GM20431 (cell line): ENCODE measurements around the gene MEGF9.
"Not testable (repeated sequence)": the region's sequence is repeated elsewhere in the genome, so short reads cannot be mapped to it uniquely, and the experiment has no call there.

Source experiments
- in situ Hi-C: fragments of 300-500 bp; cut with MseI, MboI; formaldehyde crosslinking; loops from one replicate; pipeline ENCODE4 v1.15.0; 2020; ENCODE audit warnings: low sequenced_read_pairs; ENCODE audit not compliant: unreplicated experiment

MEGF9 gene

GRCh38 chr9:120635011-120635410 is 79.3 kb downstream of the MEGF9 start:
- in situ Hi-C loops: no loop called here

- in situ Hi-C loops: no loop called here
Observed at GRCh38 chr9:120630333-120630732, 83.9 kb downstream of the MEGF9 start.

- in situ Hi-C loops: not testable (repeated sequence)
Observed at GRCh38 chr9:120628925-120629497, 85.3 kb downstream of the MEGF9 start.

DNA sequence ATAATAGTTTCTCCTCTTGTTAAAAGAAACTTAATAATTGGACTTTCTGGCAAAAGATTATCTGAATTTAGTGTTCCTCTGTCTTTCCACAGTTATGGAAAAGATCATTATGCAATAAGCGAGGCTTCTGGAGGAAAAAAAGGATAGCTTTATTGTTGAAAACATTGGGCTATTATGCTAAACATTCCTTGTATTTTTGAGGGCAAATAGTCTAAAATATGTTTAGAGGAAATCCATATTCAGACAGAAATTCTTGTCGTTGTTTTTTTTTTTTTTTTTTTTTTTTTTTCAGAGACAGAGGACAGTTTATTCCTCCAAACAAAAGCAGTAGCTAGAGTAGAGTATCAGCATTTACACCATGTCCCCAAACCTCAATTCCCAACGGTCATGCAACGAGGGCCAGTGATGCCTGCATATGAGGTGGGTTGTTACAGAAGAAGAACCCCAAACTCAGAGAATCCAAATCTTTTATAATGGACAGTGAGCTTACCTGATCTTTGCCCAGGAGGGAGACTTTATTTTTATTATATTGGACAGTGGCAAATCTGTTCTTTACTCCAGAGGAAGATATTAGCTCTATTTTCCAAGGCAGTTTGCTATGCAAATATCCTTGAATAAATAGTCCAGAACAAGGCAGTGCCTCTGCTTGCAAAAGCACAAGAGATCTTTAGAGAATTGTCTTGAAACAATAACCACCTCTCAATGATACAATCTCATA is 85.9 kb downstream of the MEGF9 start:
- in situ Hi-C loops: no loop called here

- in situ Hi-C loops: no loop called here
Observed at GRCh38 chr9:120627073-120627472, 87.2 kb downstream of the MEGF9 start.

- in situ Hi-C loops: no loop called here
Observed at GRCh38 chr9:120626512-120626911, 87.8 kb downstream of the MEGF9 start.

GRCh38 chr9:120625222-120625621 is 89.0 kb downstream of the MEGF9 start:
- in situ Hi-C loops: no loop called here

GRCh38 chr9:120622790-120623189 is 91.5 kb downstream of the MEGF9 start:
- in situ Hi-C loops: no loop called here

- in situ Hi-C loops: no loop called here
Observed at GRCh38 chr9:120621941-120622340, 92.3 kb downstream of the MEGF9 start.

GRCh38 chr9:120619751-120620655 is 94.3 kb downstream of the MEGF9 start:
- in situ Hi-C loops: no loop called here

DNA sequence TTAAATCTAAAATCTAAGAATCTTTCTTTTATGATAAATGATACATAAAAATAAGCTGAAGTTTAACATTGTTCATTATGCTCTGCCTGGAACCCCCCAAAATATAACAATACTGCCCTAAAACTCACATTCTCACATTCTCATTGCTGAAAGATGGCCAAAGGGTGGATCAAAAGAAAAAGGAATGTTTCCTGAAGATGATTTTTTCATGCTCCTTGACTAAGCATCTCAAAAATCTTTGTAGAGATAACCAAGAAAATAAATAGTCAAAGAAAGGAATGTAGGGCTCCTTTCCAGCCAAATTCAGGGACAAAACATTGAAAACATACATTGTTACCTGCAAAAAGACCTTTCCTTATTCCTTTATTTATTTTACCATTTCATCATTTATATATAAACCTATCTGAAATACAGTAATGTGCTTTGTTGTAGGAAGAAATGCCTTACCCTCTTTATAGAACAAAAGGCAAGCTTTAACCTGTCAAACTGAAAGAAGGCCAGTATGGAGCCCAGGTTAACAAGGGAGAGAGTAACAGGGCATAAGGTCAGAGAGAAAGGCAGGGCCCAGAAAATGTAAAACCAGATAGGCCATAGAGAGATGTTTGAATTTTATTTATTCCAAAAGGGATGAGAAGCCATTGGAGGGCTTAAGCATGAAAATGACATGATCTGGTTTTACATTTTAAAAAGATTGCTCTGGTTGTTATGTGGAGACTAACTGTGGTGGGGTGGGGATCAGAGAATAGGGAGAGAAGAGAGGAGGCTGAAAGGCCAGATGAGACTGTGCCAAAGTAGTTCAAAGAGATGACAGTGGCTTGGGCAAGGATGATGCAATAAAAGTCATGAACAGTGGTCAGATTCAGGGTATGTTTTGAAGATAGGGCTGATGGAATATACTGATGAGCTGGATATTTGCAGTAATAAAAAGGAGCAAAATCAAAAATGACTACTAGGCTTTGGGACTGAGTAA is 97.0 kb downstream of the MEGF9 start:
- in situ Hi-C loops: no loop called here

- in situ Hi-C loops: no loop called here
Observed at GRCh38 chr9:120612218-120612617, 102.1 kb downstream of the MEGF9 start.

- in situ Hi-C loops: no loop called here
Observed at GRCh38 chr9:120611690-120612068, 102.6 kb downstream of the MEGF9 start.

- in situ Hi-C loops: no loop called here
Observed at GRCh38 chr9:120610975-120611689, 103.1 kb downstream of the MEGF9 start.

DNA sequence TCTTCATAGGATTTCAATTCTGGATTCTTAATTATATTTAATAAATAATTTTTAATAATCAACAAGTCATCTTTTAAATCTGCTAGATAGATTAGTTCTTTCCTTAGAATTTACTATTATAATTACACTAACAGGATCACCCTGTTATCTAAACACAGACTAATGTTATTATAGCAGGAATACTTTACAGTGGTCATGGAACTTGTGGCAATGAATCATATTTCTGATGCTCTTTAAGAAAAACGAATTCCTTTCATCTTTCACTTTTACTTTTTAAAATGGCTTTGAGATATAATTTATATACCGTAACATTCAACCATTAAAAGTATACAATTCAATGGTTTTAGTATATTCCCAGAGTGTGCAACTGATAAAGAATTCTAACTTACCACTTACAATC is 104.6 kb downstream of the MEGF9 start:
- in situ Hi-C loops: no loop called here

DNA sequence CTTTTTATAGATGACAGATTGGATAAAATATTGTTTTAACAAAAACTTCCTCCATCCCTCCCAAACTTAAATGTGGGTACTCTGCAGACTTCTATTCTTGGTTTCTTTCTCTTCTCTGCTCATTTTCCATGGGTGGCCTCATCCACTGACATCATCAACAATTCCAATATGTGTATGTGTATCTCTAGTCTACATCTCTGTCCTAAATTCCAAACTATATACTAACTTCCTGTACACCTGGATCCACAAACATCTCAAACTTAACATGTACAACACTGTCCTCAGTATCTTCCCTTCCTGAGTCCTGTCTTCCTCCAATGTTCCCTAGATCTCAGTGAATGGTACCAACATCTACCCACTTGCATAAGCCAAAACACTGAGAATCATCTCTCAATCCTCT is 105.8 kb downstream of the MEGF9 start:
- in situ Hi-C loops: no loop called here

DNA sequence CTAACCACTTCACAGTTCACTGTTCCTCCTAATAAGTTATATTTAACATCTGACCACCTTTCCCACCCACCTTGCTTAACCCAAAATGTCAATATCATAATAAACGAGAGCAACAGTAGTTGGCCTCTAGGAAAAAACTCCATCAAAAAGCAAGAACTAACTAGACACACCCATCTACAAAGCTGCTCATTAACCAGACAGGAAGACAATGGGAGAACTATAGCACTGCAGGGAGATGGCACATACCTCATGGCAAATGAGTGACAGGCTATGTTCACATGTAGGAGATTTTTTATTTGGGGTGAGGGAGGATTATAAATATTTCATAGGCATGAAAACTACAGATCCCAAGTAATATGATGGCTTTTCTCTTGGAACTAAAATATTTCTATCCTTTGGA is 110.7 kb downstream of the MEGF9 start:
- in situ Hi-C loops: no loop called here

GRCh38 chr9:120603010-120603409 is 111.3 kb downstream of the MEGF9 start:
- in situ Hi-C loops: no loop called here

- in situ Hi-C loops: no loop called here
Observed at GRCh38 chr9:120593955-120594277, 120.4 kb downstream of the MEGF9 start.
